ENCODE data around the gene LRP2.
"Not testable (repeated sequence)": the region's sequence is repeated elsewhere in the genome, so short reads cannot be mapped to it uniquely, and the experiment has no call there.

LRP2 gene

DNA sequence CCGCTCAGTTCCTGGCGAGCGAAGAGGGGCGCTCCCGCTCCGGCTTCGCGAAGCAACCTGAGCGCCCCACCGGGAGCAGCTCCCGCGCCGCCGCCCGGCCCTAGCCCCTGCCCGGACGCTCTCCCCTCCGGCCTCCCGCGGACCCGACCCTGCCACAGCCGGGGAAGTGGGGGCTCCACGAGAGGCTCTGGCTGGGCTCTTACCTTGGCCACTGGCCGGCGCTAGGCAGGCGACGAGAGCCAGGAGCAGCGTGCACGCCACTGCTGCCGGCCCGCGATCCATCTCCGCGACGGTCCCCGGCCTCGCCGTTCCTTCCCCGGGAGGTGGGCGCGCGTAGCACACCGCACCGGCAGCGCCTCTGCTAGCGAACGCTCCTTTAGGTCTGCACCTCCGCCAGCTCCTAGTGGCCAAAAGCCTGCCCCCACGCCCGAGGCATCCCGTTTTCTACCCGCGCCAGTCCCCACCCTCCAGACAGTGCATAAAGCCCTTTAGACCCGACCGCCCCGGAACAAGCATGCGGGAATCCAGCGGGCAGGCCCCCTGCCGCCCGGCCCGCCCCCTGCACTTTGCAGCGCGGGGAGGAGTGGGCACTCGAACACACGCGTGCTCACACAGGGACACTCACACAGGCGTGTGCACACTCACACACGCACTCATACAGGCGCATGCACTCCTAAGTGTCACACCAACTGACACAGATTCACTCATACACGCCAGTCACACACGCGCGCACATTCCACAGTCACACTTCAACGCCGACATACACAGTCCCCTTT is at the start of gene LRP2:
LRP2 (minus strand) TSS at position 417 of the 776 bp plus-strand sequence; CDS start at position 282, 135 bp downstream.
- no peak for DNase-seq (ENCODE audit: extremely low read depth in 1 of 2, low read depth in 1 of 2)

DNA sequence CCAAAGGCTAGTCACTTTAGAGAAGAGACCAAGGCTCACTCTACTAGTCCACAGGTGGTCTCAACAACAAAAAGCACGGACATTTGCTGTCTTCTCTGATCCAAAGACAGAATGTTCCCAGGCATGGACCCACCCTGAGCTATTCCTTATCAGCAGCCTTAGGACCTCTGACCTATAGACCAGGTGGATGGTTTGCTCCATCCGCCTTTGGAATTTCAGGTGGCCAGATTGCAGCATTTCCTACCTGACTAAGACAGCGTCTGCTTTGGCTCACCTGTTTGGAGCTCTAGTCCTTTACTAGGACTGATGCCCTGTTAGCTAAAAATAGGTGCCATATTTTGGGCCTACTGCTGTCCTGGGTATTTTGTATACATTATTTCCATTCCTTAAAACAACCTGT is 44.6 kb upstream of the LRP2 start:
- DNase-seq (ENCODE audit: extremely low read depth in 1 of 2, low read depth in 1 of 2): no peak

DNA sequence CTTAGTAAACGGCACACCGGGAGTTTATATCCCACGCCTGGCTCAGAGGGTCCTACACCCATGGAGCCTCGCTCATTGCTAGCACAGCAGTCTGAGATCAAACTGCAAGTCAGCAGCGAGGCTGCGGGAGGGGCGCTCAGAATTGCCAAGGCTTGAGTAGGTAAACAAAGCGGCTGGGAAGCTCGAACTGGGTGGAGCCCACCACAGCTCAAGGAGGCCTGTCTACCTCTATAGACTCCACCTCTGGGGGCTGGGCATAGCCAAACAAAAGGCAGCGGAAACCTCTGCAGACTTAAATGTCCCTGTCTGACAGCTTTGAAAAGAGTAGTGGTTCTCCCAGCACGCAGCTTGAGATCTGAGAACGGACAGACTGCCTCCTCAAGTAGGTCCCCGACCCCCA is 37.2 kb upstream of the LRP2 start:
- DNase-seq (ENCODE audit: extremely low read depth in 1 of 2, low read depth in 1 of 2): not testable (repeated sequence)

DNA sequence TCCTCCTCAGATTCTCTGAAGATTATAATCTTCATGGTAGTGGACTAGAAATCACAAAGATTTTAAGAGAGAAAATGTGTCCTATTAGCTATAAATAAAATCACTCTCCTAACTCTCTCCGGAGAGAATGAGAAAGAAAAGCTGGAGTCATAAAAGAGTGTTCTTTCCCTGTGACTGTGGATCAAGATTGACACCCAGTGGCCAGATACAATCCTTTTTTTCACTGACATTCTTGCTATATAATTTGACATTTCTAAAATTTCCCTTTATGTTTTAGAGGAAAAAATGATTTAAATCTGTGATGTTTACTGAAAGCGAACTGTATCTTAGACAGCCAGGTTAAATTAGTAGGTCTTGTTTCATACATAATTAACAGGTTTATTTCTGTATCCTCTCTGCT is 35.4 kb upstream of the LRP2 start:
- DNase-seq (ENCODE audit: extremely low read depth in 1 of 2, low read depth in 1 of 2): no peak

DNA sequence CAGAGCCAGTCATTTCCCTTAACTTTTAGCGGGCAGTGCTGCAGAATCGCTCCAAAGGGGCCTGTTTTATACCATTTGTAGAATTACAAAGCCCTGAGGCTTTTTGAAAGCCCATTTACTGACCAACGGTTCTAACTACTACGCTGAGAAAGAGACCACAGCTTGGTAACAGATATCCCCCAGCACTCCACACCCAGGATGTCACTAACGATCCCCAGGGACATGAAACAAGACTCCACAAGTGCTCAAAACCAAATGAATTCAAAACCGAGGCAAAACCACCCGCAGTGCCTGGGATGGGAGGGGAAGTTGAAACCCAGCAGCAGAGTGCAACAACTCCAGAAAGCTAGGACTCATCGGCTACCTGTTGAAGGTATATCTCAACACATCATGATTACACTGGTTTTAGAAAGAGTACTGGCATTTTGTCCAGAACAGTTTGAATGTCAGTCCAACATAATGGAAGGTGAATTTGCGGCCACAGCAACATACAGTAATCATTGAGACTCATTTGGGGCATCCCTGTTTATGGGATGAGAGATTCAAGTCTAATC is 33.6 kb upstream of the LRP2 start:
- no peak for DNase-seq (ENCODE audit: extremely low read depth in 1 of 2, low read depth in 1 of 2)

DNA sequence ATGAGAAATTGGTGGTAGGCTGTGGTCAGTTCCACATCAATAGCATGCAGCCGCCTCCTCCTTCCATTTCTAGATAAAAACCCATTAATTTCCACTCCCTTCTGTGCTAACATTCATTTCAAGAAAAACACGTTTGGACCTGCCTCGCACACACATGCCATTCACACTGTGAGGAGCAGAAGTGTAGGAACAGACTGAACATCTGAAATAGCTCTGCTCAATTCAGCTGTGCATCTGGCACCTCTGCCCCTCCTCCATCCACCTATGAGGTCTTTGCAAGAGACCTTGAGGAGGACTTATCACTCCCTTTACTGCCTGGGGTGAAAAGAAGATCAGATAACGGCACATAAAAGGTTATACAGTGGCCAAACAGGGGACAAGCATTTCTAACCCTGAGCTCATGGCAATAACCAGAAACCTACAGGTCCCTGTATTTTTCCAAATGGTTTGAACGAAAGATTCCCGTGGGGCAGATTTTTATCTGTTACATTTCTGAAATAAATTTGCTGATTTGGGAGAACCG is 30.8 kb upstream of the LRP2 start:
- DNase-seq (ENCODE audit: extremely low read depth in 1 of 2, low read depth in 1 of 2): no peak

DNA sequence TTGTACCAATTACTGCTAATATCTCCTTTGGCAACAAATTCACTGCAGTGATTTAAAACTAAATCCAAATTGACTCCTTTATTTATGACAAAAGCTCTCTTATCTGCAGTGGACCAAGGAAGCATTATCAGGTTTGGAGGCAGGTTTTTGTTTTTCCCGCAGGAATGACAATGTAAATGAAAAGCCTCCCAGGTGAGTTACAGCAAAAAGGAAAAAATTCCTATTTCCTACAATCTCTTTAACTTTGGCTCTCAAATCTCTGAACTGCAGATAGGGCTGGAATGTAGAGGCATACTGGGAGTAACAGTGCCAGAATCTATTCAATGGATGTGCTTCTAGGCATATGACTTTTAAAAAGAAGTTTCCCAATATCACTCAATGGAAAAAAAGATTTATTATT is 28.9 kb upstream of the LRP2 start:
- no peak for DNase-seq (ENCODE audit: extremely low read depth in 1 of 2, low read depth in 1 of 2)

DNA sequence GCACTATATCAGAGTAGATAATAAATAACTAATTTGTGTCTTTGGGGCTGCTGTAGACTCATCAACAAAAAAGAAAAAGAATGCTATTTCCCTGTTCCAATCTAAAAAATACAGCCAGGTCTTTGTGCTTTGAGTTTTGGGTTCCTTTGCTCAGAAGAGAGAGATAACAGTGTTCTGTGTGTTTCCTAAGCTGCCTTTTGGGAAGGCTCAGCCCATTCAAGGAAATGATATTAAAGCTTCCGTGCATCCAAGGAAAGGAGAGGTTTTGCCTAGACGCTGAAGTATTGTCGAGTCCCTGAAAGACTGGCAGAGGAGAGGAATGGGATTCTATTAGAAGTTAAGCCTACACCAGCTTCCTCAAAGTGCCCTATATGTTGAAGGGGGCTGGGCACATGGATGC is 25.8 kb upstream of the LRP2 start:
- DNase-seq (ENCODE audit: extremely low read depth in 1 of 2, low read depth in 1 of 2): no peak

DNA sequence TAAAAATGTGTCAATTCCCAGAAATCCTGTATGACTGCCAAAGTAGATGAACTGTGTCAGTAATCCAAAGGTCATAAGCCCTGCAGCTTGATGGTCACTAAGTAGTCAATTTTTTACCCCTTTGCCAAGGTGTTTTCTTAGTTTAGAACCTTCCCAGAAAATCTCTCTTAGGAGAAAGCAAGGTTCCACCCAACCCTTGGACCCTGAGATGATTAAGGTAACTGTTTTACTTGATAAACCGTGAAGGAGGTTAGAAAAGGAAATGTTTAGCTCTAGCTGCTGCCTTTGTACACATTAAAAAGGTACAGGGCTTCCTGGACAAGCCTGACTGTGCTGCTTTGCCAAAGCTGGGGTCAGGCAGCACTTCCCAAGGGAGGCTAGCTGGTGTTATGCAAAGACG is 24.4 kb upstream of the LRP2 start:
- no peak for DNase-seq (ENCODE audit: extremely low read depth in 1 of 2, low read depth in 1 of 2)

DNA sequence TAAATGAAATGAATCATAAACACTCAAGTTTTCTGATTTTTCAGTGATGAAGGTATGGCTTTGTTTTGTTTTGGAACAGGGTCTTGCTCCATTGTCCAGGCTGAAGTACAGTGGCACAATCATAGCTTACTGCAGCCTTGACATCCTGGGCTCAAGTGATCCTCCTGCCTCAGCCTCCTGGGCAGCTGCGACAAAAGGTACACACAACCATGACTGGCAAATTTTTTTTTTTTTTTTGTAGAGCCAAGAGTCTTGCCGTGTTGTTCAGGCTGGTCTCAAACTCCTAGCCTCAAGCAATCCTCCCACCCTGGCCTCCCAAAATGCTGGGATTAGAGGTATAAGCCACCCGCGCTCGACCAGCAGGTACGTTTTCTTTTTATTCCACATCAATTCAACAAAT is 22.5 kb upstream of the LRP2 start:
- DNase-seq (ENCODE audit: extremely low read depth in 1 of 2, low read depth in 1 of 2): no peak

DNA sequence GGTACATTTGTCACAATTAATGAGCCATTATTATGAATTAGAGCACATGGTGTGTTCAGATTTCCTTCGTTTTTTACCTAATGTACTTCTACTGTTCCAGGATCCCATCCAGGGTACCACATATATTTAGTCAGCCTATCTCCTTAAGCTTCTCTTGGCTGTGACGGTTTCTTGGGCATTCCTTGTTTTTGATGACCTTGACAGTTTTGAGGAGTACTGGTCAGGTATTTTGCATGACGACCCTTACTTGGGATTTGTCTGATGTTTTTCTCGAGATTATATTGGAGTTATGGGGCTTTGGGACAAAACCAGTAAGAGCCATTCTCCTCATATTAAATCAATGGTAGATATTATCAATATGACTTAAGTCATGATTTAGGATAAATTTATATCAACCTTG is 10.2 kb upstream of the LRP2 start:
- no peak for DNase-seq (ENCODE audit: extremely low read depth in 1 of 2, low read depth in 1 of 2)

DNA sequence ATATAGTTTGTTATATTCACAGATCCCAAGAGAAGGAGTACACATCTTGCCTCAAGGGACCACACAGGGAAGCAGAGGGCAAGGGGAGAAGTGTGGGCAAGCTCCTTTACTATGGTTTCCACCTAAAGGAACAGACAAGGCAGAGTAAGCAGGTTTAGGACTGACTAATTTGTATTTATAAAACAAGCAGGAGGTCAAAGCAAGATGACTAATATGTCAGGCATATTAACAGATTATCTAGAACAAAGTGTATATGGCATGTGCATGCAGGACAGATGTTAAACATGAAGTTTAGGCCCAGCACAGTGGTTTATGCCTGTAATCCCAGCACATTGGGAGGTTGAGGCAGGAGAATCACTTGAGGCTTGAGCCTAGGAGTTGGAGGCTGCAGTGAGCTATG is 3.7 kb upstream of the LRP2 start:
- DNase-seq (ENCODE audit: extremely low read depth in 1 of 2, low read depth in 1 of 2): no peak

DNA sequence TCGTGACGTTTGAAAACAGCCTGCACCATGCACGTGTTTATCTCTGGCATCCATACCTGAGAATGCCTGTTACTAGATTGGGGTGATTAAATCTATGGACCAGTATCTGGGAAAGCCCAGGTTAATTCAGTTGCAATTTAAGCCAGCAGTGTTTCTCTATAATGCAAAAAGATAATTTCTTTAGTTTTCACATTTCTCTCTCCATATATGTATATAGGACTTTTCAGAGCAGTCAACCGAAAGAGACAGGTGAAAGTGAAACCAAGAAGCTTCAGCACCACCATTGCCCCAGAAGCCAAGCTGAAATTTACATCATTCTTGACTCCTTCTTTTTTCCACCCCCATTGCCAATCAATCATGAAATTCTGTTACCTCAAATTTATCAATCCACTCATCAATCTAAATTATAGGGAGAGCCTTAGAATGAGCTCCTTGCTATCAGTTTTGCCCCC is 2.7 kb upstream of the LRP2 start:
- no peak for DNase-seq (ENCODE audit: extremely low read depth in 1 of 2, low read depth in 1 of 2)

DNA sequence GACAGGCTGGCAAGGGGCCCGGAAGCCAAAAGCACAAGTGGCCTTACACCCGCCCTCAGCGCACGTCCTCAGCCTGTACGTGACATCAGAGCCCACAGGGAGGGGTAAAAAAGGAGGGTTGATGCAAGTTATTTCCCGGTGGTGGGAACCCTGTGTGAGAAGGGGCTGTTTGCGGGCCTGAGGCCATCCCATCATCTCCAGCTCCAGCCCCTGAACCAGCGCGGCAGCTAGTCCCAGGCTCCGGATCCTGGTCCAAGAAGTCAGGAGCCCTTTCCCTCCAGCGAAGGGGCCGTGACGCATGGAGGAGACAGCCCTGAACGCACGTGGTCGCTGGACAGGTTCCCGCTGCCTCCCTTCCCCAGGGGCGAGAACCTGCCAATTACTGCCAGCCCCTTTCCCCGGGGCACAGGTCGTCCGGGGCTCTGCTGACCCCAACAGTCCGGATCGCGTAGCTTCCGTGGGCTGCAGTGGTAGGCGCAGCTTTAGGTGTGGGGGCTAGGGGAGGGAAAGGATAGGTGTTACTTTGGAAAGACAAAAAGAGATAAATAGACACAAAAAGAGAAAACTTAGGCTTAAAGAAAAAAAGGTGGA is 1.3 kb upstream of the LRP2 start:
- no peak for DNase-seq (ENCODE audit: extremely low read depth in 1 of 2, low read depth in 1 of 2)

DNA sequence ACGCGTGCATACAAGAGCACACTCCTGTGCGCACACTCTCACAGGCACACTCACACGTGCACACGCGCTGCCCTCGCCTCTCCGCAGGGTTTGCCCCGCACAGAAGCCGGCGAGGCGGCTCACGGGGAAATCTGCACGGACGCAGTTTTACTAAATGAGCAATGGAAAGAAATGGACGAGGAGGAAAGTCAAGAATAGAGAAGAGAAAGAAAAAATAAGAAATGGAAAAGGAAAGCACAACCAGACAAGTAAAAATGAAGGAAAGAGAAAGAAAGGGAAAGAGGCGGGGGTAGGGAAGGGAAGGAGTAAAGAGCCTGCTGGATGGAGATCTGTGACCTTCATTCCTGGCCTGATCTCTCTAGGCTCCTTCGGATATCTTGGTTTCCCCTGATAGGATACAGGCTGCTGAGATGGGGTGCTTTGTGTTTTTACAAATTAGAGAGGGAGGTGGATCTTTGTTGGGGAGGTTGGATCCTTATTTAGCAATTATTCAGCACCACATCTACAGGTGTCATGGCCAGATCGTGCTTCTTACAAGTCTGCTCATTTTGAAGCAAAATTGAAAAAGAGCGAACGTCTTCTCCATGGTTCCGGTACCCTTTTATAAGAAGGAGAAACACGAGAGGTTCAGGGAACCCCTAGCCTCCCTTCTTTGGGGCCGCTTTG is 693 bp upstream of the LRP2 start:
- DNase-seq (ENCODE audit: extremely low read depth in 1 of 2, low read depth in 1 of 2): no peak

DNA sequence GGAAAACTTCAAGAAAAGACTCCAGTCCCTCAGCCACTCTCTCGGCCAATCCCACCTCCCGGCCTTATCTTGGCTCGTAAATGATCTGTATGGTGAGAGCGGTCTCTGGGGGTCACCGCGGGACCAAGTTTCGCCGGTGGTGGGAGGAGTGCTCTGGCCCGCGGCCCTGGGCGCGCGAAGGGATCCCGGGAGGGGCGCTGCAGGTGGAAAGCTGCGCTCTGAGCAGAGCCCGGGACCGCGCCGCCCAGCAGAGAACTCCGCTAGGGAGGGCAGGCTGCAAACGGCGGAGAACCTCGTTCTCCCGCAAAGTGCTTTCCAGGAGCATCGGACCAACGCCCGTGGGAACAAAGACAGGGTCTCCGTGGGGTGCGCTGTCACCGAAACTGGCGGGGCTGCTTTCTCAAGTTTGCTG is 622 bp downstream of the LRP2 start:
- no peak for DNase-seq (ENCODE audit: extremely low read depth in 1 of 2, low read depth in 1 of 2)

DNA sequence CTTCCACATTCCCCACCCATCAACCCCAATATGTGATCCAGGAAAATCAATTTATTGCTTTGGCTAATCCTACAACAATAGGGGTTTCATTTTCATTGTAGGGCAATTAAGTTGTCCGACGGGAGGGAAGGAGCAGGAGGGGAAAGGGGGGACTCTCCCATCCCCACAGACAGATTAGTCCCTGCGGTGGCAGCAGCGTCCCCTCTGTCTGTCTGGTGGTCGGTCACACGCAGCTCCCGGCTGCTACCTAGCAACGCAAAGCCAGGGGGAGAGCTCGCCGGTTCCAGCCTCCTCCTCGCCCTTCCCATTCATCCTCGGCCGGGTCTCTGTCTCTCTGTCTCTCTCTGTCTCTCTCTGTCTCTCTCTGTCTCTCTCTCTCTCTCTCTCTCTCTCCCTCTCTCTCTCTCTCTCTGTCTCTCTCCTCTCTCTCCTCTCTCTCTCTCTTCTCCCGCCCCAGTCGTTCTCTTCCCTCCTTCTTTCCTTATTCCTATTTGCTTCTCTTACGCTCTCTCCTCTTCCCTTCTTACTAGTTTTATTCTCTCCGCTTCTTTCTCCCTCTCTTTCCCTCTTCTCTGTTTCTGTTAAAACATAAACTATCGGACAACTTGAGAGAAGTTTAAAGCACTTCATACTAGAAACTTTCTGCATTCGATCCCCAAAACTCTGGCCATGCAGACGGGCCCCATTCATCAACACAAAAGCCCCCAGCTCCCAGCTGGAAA is 1.2 kb downstream of the LRP2 start:
- no peak for DNase-seq (ENCODE audit: extremely low read depth in 1 of 2, low read depth in 1 of 2)

DNA sequence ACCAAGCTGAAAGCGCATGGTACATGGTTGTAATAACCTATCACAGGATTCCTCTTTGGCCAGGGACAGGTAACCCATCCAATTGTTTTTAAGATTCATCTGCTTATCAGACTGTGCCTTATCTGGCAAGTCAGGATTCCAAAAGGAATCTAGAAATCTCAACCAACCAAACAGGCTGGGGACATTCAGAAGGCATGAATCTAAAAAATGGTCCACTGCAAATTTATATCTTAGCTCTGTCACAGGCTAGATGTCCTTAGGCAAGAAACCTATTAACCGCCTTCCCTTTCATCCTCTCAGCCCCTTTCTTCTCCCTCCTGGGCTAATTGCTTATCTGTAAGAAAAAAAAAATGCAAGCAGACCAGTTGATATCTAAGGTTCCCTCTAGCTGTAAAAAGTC is 4.3 kb downstream of the LRP2 start:
- DNase-seq (ENCODE audit: extremely low read depth in 1 of 2, low read depth in 1 of 2): no peak

DNA sequence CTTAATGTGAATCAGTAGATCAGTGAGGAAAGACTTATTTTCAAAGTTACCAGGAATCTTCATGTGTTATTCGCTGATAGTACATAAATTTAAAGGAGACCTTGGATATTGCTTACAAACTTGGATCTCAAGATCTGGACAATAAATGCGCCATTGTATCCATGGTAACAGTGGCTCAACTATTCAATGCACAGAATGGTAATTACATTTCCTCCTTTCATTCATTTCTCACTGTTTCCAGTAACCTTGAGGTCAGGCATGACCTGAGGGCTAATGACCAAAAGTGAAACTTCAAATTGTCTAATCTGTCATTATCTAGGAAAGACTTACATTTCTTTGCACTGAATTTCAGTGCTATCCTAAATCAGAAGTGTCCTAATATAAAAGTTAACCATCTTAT is 8.1 kb downstream of the LRP2 start:
- DNase-seq (ENCODE audit: extremely low read depth in 1 of 2, low read depth in 1 of 2): no peak

DNA sequence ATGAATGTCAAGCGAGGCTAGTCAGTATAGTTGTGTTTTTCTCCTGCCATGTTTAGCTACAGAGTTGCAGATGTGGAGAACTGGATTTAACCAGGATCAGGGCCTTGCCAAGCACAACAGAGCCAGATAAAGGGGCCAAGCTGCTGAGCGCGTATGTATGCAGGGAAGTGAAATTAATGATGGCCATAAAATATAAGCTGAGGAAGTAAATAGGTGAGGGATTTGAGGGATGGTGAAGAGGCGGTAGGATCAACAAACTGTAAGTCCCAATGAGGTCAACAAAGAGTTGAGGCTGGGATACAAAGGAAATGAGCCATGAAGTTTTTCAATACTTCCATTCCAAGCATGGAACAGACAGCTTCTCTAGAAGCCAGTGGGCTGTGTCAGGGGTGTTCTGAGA is 10.6 kb downstream of the LRP2 start:
- no peak for DNase-seq (ENCODE audit: extremely low read depth in 1 of 2, low read depth in 1 of 2)

DNA sequence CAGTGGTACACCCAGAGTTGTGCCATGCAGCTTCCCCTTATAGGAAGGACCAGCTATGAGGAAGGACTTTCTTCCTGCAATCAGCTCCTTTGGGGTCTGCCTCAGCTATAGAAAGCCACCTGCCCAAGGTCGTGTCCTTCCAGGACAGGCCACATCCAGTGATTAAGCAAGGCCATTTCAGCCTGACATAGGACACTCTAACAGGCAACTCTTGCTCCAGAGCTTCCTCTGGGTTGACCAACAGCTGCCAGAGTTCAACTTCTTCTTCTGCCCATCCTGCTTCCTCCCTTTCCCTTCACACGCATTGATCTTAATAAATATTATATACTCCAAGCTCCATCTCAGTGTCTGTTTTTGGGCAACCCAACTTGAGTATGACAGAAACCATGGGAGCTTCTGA is 12.8 kb downstream of the LRP2 start:
- DNase-seq (ENCODE audit: extremely low read depth in 1 of 2, low read depth in 1 of 2): no peak

Measured in activated CD8-positive, alpha-beta memory T cell treated with anti-CD3 and anti-CD28 coated beads for 1 hour (primary cell).